Umbilical cord (tissue), 2 donors: Measurements from ENCODE around the gene CEP152. TPM values are rescaled to one million over a fixed set of nuclear protein-coding genes. Genes with fewer than 3 reads are reported as not detected.

Experiments used
- DNase-seq: peaks from one replicate; pipeline ENCODE4 v3.0.0-alpha.2; 2015; ENCODE audit warnings: low spot score
- total RNA-seq: library from RNA; depleted of rRNA; stranded (reverse); fragments of >200 nt; gene quantifications from one replicate; pipeline ENCODE4 v1.2.3, GENCODE V29; 2014; ENCODE audit warnings: low replicate concordance; ENCODE audit not compliant: insufficient read depth

The CEP152 gene
- total RNA-seq, 1 donor from 2014 or later, result 15.2 TPM

- DNase-seq, result no peak
Measured at GRCh38 chr15:48710952-48711495, 99.8 kb downstream of the CEP152 start.

DNA sequence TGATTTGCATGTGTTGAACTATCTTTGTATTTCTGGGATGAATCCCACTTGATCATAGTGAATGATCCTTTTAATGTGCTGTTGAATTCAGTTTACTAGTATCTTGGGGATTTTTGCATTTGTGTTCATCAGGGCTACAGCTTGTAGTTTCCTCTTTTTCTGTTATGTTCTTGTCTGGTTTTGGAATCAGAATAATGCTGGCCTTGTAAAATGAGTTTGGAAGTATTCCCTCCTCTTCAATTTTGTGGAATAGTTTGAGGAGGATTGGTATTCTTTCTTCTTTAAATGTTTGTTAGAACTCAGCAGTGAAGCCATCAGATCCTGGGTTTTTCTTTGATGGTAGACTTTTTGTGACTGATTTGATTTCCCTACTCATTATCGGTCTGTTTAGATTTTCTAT is 102.2 kb downstream of the CEP152 start:
- no peak for DNase-seq

DNA sequence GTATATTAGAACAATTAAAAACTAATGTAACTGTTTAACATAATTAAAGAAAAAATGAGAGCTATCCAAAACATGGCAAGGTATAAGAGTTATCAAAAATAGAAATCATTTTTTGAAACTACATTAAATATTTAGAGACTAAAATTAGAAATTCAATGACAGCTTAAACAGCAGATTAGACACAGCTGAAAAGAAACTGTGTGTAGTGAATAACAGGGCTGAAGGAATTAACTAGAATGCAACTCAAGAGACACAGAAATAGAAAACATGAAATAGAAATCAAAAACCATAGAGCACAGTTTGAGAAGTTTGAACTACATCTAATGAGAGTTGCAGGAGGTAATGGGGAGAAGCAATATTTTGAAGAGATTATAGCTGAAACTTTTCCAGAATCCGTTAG is 105.5 kb downstream of the CEP152 start:
- no peak for DNase-seq

GRCh38 chr15:48703544-48703943 is 107.3 kb downstream of the CEP152 start:
- DNase-seq, result no peak

DNA sequence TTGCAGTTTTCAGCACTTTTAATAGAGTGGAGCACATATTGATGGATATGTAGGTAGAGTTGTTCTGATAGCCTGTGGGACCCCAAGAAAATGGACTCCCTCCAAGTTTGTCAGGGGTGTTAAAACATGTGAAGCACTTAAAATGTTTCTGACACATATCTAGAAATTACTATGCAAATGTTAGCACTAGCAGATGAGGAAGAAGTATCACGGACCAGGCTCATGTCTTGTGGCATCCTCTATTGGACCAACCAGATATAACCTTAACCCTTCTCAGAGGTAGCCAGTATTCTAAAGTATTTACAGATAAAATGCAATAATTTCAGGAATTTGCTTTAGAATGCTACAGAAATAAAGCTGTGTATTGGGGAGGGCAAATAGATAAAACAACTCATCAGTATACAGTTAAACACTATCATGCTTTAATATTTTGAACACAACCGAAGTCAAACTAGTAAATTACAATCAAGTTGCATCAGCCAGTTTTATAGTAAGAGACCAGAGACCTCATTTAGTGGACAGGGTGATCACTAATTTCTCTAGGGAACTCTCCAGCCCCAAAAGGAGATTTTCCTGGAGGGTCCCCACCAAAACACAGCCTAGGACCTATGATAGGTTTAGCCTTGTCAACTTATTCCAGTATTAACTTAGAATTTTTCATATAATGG is 108.2 kb downstream of the CEP152 start:
- DNase-seq, result no peak

DNA sequence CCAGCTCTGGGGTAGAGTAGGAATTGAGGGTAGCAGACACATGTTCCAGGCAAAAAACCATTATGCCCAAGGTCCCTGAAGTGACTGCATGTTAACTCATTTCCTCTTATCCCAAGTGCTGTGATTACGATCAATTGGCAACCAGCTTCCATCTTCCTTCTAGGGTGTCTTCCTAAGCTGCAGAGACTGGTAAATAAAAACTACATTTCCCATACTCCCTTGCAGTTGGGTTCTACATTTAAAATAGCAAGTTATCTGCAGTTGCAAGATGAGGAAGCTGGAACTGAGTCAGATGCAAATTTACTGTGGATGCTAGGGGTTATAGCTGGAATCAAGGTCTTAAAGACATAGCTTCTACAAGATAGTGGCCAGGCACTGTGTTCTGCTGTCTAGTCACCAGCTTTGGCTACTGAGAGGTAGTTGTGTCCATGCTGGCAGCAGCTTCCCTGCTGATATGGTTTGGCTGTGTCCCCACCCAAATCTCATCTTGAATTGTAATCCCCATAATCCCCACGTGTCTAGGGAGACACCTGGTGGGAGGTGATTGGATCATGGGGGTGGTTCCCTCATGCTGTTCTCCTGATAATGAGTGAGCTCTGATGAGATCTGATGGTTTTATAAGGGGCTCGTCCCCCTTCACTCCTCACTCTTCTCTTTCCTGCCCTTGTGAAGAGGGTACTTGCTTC is 114.1 kb downstream of the CEP152 start:
- DNase-seq, result no peak

DNA sequence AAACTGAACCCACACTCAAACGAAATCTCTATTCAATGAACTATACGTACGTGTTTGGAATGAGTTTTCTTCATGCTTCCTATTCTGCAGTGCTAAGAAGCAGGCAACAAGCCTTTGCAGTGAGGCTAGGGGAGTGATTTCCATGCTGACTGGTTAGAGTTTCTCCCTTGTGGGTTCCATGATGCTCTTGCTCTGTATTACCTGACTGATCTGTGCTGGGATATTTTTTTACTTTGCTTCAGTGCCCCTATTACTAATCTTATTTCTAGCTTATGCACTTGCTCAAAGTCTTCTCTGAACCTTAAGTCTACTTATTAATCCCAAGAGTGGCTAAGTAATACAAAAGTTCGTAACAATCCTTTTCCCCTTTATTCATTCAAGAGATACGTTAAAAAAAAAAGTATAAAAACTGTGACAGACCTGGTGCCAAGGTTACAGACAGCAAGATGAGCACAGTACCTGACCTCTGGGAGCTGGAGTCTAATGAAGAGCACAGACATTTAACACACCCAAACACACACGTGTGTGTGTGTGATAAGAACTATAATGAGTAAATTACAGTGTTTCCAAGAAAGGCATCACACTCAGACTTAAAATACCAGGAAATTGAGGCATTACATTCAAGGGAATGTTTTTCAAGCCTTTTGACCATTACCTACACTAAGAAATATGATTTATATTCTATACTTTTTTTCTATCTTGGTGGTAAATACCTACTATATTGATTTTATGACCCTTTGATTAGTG is 114.9 kb downstream of the CEP152 start:
- no peak for DNase-seq

DNA sequence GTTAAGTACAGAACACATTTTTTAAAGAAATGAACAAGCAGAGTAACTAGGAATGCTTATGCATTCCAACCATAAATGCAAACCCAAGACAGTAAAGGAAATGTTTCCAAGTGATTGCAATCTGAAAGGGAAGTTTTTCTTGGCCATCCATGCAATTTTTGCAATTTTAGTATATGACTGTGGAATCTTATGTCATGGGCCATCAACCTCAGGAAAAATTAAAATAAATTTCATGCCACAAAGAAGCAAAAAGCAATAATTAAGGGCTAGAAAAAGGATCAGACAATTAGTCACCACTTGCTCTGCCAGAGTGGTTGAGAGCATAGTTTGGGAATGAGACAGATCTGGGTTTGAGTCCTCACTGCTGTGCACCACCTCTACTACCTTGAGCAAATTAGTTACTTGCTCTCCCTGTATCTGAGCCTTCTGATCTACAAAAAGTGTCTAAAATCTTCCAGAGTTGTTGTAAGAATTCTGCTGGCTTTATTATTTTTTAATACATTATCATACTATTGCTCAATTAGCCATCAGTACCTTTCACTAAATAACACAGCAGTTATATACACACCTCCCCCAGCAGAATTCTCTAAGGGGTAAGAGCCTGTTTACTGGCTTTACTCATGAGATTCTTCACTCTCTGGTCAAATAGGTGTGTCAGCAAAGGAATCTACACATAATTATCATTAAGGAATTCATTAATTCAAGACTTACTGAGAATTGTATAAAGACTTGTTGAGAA is 115.6 kb downstream of the CEP152 start:
- peak; percentile 15 for DNase-seq

DNA sequence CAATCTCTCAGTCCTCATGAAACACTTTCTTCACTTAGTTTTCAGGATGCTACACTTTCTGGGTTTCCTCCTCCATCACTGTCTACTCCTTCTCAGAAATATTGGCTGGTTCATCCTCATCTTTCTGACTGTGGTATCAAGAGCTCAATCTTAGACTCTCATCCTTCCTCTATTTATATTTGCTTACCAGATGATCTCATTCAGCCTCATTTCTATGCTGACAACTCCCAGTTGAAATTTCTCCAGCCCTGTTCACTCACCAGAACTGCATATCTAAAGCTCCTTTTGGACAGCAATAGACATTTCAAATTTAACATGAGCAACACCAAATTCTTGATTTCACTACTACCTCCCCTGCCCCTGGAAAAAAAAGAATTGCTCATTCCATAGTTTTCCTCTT is 117.4 kb downstream of the CEP152 start:
- peak; percentile 76 for DNase-seq

DNA sequence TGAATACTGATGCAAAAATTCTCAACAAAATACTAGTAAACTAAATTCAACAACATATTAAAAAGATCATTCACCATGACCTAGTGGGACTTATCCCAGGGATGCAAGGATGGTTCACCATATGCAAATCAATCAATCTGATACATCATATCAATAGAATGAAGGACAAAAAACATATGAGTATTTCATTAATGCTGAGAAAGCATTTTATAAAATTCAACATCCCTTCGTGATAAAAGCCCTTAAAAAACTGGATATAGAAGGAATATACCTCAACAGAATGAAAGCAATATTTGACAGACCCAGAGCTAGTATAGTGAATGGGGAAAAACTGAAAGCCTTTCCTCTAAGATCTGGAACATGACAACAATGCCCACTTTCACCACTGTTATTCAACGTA is 122.4 kb downstream of the CEP152 start:
- no peak for DNase-seq

Other genes starting within 250 kb of the CEP152 start
- gene FBN1, start 165.4 kb downstream of the CEP152 start, total RNA-seq, result 1,693 TPM
- 237 TPM for gene EID1, start 67.1 kb upstream of the CEP152 start, total RNA-seq
- 4.8 TPM for gene SHC4, start 152.8 kb upstream of the CEP152 start, total RNA-seq
- gene SECISBP2L, start 235.4 kb upstream of the CEP152 start, total RNA-seq, result 46.5 TPM